Activated naive CD4-positive, alpha-beta T cell treated with anti-CD3 and anti-CD28 coated beads, Interleukin-2, amount 50 U/mL, for 72 hours (primary cell): ENCODE data around the gene SAP30L. TPM values are rescaled to one million over a fixed set of nuclear protein-coding genes. Genes with fewer than 3 reads are reported as not detected.

Source experiments
- ATAC-seq, 2 donors: fragments of 150-1000 bp; cut with Tn5 transposase; 2 replicates each; pipeline ENCODE4 v1.10.0; 2021; ENCODE audit warnings: mild to moderate bottlenecking in 2 of 2, moderate library complexity in 2 of 2
- DNase-seq, 2 donors: peaks; one replicate each; pipeline ENCODE4 v3.0.0; 2021 to 2022; ENCODE audit warnings: low spot score in 2 of 2
- H3K27ac Mint-ChIP-seq, 2 donors: one replicate each; pipeline ENCODE4 v1.8.0; 2022; ENCODE audit warnings: mild to moderate bottlenecking in 2 of 2, mixed read lengths in 2 of 2
- H3K36me3 Mint-ChIP-seq, 2 donors: one replicate each; pipeline ENCODE4 v1.8.0; 2022; ENCODE audit warnings: mixed read lengths in 2 of 2
- H3K9me3 Mint-ChIP-seq, 2 donors: one replicate each; pipeline ENCODE4 v1.8.0; 2022; ENCODE audit warnings: mixed read lengths in 2 of 2
- total RNA-seq, 2 donors: library from RNA; stranded (reverse); gene quantifications; one replicate each; pipeline ENCODE4 v1.2.3, GENCODE V29; 2022

The SAP30L gene
- total RNA-seq, 2 donors from 2014 or later, result 25.5 to 31.0 TPM

DNA sequence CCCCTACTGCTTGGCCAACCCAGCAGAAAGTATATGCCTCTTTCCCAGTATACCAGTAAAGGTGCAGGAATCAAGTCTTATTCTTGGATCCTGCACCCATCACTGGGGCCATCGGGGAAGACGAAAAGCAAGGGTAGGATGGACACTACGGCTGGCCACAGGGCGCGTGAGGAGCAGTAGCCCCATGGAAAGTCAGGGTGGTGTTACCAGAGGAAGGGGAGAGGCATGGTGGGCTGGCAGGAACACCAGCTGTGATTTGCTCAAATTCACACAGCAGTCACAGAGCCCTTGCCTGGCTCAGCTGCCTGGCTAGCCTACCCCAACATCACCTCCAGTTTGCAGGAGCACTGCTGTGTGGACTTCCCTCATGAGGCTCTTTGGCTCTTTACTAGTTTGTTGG lies 34.5 kb upstream of the SAP30L start:
- ATAC-seq, result no peak
- no peak for DNase-seq
- Mint-ChIP-seq H3K9me3 (no peaks in the 10 kb centered on the region), H3K36me3 (peaks cover 9 to 12% of the 10 kb centered on the region in 2 donors), H3K27ac (peak overlapping the region; percentile 53 to 79)

GRCh38 chr5:154412316-154412715 lies 33.5 kb upstream of the SAP30L start:
- ATAC-seq (no peak), DNase-seq (no peak)
- Mint-ChIP-seq H3K27ac (no peak overlapping the region), H3K36me3 (peaks cover 9 to 12% of the 10 kb centered on the region in 2 donors), H3K9me3 (no peaks in the 10 kb centered on the region)

DNA sequence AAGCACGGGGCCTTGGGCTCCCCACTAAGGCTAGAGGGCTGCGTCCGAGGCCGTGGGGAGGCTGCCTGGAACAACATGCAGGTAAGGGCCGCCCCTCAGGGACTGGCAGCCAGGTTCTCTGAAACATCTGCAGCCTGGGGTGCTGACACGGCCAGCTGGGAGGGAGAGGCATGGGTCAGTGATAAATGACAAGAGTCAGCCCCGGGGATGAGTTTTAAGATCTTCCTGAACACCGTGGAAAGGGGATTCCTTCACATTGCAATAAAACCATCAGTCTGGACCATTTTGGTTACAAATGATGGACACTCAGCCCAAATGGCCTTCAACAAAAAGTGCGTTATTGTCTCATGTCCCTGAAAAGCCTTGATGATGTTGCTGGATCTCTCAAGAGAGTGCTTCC lies 32.9 kb upstream of the SAP30L start:
- no peak for DNase-seq
- no peaks in the 10 kb centered on the region for H3K9me3 Mint-ChIP-seq
- ATAC-seq, result no peak
- no peak overlapping the region for H3K27ac Mint-ChIP-seq
- peaks cover 9 to 12% of the 10 kb centered on the region in 2 donors for H3K36me3 Mint-ChIP-seq

GRCh38 chr5:154415114-154415513 lies 30.7 kb upstream of the SAP30L start:
- no peaks in the 10 kb centered on the region for H3K9me3 Mint-ChIP-seq
- ATAC-seq (no peak), DNase-seq (no peak)
- peaks cover 12 to 13% of the 10 kb centered on the region in 2 donors for H3K36me3 Mint-ChIP-seq
- H3K27ac Mint-ChIP-seq, result no peak overlapping the region

GRCh38 chr5:154418344-154418820 lies 27.4 kb upstream of the SAP30L start:
- DNase-seq (no peak), ATAC-seq (no peak)
- H3K27ac Mint-ChIP-seq, result peak overlapping the region; percentile 9 to 46
- H3K9me3 Mint-ChIP-seq, result peaks cover 0 to 2% of the 10 kb centered on the region in 2 donors
- H3K36me3 Mint-ChIP-seq, result peaks cover 3 to 8% of the 10 kb centered on the region in 2 donors

- ATAC-seq (no peak), DNase-seq (no peak)
- H3K9me3 Mint-ChIP-seq, result peaks cover 0 to 6% of the 10 kb centered on the region in 2 donors
- H3K27ac Mint-ChIP-seq, result no peak overlapping the region
- peaks cover 0 to 17% of the 10 kb centered on the region in 2 donors for H3K36me3 Mint-ChIP-seq
Measured at GRCh38 chr5:154419236-154419635, 26.6 kb upstream of the SAP30L start.

GRCh38 chr5:154421868-154422267 lies 23.9 kb upstream of the SAP30L start:
- Mint-ChIP-seq H3K9me3 (peaks cover 0 to 6% of the 10 kb centered on the region in 2 donors), H3K36me3 (peaks cover 0 to 20% of the 10 kb centered on the region in 2 donors), H3K27ac (no peak overlapping the region)
- DNase-seq (no peak), ATAC-seq (no peak)

- Mint-ChIP-seq H3K27ac (no peak overlapping the region), H3K9me3 (peaks cover 0 to 6% of the 10 kb centered on the region in 2 donors), H3K36me3 (peaks cover 0 to 24% of the 10 kb centered on the region in 2 donors)
- no peak for DNase-seq
- no peak for ATAC-seq
Measured at GRCh38 chr5:154422298-154422697, 23.5 kb upstream of the SAP30L start.

- DNase-seq (no peak), ATAC-seq (no peak)
- Mint-ChIP-seq H3K9me3 (peaks cover 0 to 6% of the 10 kb centered on the region in 2 donors), H3K27ac (no peak overlapping the region), H3K36me3 (peaks cover 0 to 18% of the 10 kb centered on the region in 2 donors)
Measured at GRCh38 chr5:154428208-154428607, 17.6 kb upstream of the SAP30L start.

DNA sequence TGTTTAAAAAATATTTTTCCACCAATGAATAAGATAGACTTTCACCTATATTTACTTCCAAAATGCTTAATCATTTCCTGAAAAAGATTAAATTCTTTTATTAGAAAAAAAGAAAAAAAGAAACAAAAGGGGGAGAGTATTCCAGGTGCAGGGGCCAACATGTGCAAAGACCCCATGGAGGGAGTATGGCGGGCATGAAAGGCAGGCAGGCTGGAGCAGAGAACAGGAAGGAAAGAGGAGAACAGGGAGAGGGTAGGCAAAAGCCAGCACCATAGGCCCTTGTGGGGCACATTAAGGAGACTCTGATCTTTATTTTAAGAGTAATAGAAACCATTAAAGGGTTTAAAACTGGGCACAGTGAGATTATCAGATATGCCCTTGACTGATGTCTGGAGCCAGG lies 16.5 kb upstream of the SAP30L start:
- DNase-seq, result no peak

DNA sequence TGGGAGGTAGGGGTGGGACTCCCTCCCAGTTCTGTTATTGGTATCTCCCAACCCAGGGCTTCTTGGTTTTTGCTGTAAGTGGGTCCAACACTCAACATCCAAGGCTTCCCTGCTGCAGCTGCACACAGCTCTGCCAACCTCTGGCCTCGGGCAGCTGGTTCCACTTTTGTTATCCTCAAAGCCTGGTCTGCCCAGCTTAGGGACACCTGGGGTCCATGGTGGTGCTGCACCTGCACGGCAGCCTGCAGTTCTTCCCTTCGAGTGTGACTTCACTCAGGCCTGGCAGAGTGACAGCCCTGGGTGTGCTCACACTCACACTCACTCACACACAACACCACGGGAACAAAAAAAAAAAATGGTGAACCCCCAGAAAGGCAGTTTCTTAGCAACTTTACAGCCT lies 15.3 kb upstream of the SAP30L start:
- peaks cover 4 to 5% of the 10 kb centered on the region in 2 donors for H3K36me3 Mint-ChIP-seq

More for the DNA sequence above, 16.5 kb upstream of the SAP30L start:
- Mint-ChIP-seq H3K36me3 (peaks cover 5 to 7% of the 10 kb centered on the region in 2 donors), H3K9me3 (no peaks in the 10 kb centered on the region), H3K27ac (no peak overlapping the region)
- no peak for ATAC-seq

GRCh38 chr5:154430961-154431630 lies 14.7 kb upstream of the SAP30L start:
- H3K27ac Mint-ChIP-seq, result no peak overlapping the region
- H3K9me3 Mint-ChIP-seq, result no peaks in the 10 kb centered on the region
- H3K36me3 Mint-ChIP-seq, result peaks cover 4 to 10% of the 10 kb centered on the region in 2 donors
- ATAC-seq, result no peak
- no peak for DNase-seq

More for the DNA sequence above, 15.3 kb upstream of the SAP30L start:
- H3K27ac Mint-ChIP-seq, result no peak overlapping the region
- ATAC-seq (no peak), DNase-seq (no peak)
- no peaks in the 10 kb centered on the region for H3K9me3 Mint-ChIP-seq

DNA sequence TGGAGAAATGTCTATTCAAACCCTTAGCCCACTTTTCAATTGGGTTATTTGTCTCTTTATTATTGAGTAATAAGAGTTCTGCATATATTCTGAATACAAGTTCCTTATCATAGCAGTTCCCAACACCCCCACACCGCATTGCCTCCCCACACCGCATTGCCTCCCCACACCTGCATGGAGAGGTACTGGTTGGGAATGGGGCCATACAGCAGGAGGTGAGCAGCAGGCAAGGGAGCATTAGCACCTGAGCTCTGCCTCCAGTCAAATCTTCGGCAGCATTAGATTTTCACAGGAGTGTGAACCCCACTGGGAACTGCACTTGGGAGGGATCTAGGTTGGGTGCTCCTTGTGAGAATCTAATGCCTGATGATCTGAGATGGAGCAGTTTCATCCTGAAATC lies 10.6 kb upstream of the SAP30L start:
- no peak for DNase-seq
- peaks cover 10 to 18% of the 10 kb centered on the region in 2 donors for H3K36me3 Mint-ChIP-seq
- H3K27ac Mint-ChIP-seq, result no peak overlapping the region
- no peaks in the 10 kb centered on the region for H3K9me3 Mint-ChIP-seq
- no peak for ATAC-seq

DNA sequence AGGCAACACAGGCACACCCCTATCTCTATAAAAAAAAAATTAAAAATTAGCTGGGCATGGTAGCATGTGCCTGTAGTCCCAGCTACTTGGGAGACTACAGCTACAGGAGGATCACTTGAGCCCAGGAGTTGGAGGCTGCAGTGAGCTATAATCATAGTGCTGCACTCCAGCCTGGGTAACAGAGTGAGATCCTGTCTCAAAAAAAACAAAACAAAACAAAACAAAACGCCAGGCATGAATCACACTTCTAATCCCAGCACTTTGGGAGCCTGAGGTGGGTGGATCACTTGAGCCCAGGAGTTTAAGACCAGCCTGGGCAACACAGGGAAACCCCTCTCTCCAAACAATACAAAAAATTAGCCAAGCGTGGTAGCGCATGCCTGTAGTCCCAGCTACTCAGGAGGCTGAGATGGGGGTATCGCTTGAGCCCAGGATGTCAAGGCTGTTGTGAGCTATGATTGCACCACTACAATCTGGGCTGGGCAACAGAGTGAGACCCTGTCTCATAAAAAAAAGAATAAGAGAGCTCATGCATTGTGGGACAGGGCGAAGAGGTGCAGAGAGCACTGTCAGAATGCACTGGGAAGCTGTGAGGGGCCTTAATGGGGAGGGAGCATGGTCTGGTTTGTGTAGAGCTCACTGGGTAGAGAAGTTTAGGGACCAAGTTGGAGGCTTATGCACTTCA lies 8.4 kb upstream of the SAP30L start:
- DNase-seq (no peak), ATAC-seq (no peak)
- no peaks in the 10 kb centered on the region for H3K9me3 Mint-ChIP-seq
- peaks cover 17 to 31% of the 10 kb centered on the region in 2 donors for H3K36me3 Mint-ChIP-seq
- H3K27ac Mint-ChIP-seq, result no peak overlapping the region

DNA sequence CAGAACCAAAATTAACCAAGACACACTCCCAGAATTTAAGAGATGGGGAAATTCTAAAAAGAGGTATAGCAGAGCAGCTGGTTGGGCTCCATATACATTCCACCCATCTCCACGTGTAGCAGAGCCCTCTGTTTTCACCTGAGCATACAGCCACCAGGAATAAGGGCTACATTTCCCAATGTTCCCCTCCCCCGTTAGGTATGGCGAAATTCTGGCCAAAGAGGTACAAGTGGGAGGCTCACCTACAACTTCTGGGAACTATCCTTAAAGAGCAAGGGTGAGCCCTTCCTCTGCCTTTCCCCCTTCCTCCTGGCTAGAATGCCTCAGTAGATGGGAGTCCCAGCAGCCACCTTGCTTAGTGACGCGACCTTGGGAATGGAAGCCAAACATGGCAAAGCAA lies 5.3 kb upstream of the SAP30L start:
- ATAC-seq (no peak), DNase-seq (no peak)
- H3K27ac Mint-ChIP-seq, result no peak overlapping the region
- H3K36me3 Mint-ChIP-seq, result peaks cover 25 to 40% of the 10 kb centered on the region in 2 donors
- no peaks in the 10 kb centered on the region for H3K9me3 Mint-ChIP-seq

DNA sequence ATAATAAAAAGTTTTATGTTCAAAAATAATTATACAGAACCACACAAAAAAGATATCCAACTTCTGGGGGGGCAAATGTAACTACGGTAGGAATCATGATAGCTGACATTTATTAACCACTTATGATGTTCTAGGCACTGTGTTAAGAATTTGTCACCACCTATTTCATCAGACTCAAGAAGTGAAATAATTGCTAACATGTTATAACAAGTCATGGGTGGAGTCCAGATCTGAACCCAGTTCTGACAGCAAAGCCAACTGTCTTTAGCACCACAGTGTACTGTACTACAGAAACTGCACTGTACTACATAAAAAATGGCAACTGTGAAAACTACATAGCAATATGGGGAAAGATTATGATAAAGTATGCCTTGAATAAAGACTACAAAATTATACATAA lies 3.0 kb upstream of the SAP30L start:
- no peak overlapping the region for H3K27ac Mint-ChIP-seq
- H3K36me3 Mint-ChIP-seq, result peaks cover 24 to 36% of the 10 kb centered on the region in 2 donors
- no peaks in the 10 kb centered on the region for H3K9me3 Mint-ChIP-seq
- ATAC-seq, result no peak
- DNase-seq, result no peak

DNA sequence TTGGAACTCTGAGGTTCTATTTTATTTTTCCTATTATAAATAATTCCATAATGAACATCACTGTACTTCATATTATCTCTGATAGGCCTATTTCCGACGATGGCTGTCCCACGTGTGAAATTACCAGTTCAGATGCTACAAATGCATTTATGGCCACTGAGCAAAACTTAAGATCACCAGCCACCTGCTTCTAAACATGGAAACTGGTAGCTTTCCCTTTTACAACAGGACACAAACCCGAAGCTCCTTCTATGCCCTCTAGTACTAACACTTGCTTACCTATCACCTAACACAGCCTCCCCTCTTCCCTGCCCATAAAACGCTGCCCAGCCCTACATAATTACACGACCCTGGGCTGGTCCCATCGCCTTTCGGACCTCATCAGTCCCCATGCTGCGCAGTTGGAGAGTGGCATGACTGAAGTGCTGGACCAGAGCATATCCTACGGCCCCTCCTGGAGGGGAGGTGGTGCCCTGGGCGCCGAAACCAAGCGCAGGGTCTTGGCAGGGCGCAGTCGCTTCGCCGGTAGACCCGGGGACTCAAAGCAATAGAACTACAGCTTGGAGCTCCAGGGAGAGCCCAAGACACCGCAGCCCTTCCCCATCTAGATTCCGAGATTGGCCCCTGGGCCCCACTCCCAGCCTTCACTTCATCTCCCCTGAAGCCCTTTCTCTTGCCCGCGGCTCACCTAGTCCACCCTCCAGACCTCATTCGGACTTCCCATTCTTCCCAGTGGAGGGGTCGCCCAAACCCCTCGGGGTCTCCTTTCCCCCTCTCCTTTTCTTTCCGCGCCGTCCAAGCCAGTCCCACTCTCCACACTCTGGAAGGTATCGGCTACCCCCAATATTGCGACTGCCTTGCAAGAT lies 1.0 kb upstream of the SAP30L start:
- Mint-ChIP-seq H3K36me3 (peaks cover 20 to 32% of the 10 kb centered on the region in 2 donors), H3K9me3 (no peaks in the 10 kb centered on the region), H3K27ac (peak overlapping the region; percentile 94 to 95)
- peak; percentile 2 to 18 for ATAC-seq
- peak; percentile 19 to 55 for DNase-seq
